Neural crest cell (in vitro differentiated cells): Measurements from ENCODE around the gene ZNF77. TPM values are rescaled to one million over a fixed set of nuclear protein-coding genes. Genes with fewer than 3 reads are reported as not detected.
"Not testable (repeated sequence)": the region's sequence is repeated elsewhere in the genome, so short reads cannot be mapped to it uniquely, and the experiment has no call there.

Experiments used
- DNase-seq: peaks from one replicate; pipeline ENCODE4 v3.0.0; 2021; ENCODE audit warnings: low read depth, mixed read lengths, low spot score
- H3K27ac Mint-ChIP-seq: one replicate; pipeline ENCODE4 v1.8.0; 2021; ENCODE audit warnings: mild to moderate bottlenecking, mixed read lengths; ENCODE audit not compliant: unreplicated experiment
- H3K27me3 Mint-ChIP-seq: 2 replicates; pipeline ENCODE4 v1.8.0; 2021; ENCODE audit warnings: low read depth, mild to moderate bottlenecking, mixed read lengths
- H3K36me3 Mint-ChIP-seq: 2 replicates; pipeline ENCODE4 v1.8.0; 2021; ENCODE audit warnings: low read depth, mild to moderate bottlenecking, mixed read lengths
- H3K4me1 Mint-ChIP-seq: 2 replicates; pipeline ENCODE4 v1.8.0; 2021; ENCODE audit warnings: mixed read lengths
- H3K4me3 Mint-ChIP-seq: one replicate; pipeline ENCODE4 v1.8.0; 2021; ENCODE audit warnings: mild to moderate bottlenecking, mixed read lengths
- H3K9me3 Mint-ChIP-seq: 2 replicates; pipeline ENCODE4 v1.8.0; 2021; ENCODE audit warnings: mixed read lengths
- CTCF ChIP-seq: fragments of 200-600 bp; sonication (generic); conservative IDR thresholded peaks from 2 replicates; pipeline ENCODE4 v1.5.0; 2021; ENCODE audit warnings: antibody characterized with exemption, mild to moderate bottlenecking
- total RNA-seq: library from RNA; stranded (reverse); gene quantifications from 2 replicates; pipeline ENCODE4 v1.2.1, GENCODE V29; 2021

Gene ZNF77
- total RNA-seq, 1 donor from 2014 or later = 7.8 TPM

- TF ChIP-seq CTCF = no peak
- Mint-ChIP-seq H3K27ac (peak overlapping the region; percentile 88), H3K9me3 (no peaks in the 10 kb centered on the region), H3K4me1 (peaks cover 37% of the 10 kb centered on the region), H3K27me3 (peaks cover 3% of the 10 kb centered on the region), H3K4me3 (peak overlapping the region; percentile 94), H3K36me3 (no peaks in the 10 kb centered on the region)
- no peak for DNase-seq
Observed at GRCh38 chr19:2945575-2946184, 909 bp upstream of the ZNF77 start.

GRCh38 chr19:2944403-2944774, 382 bp downstream of the ZNF77 start:
- DNase-seq = no peak
- TF ChIP-seq CTCF = no peak
- peak overlapping the region; percentile 94 for H3K4me3 Mint-ChIP-seq
- no peaks in the 10 kb centered on the region for H3K9me3 Mint-ChIP-seq
- H3K36me3 Mint-ChIP-seq = peaks cover under 1% of the 10 kb centered on the region
- H3K4me1 Mint-ChIP-seq = peaks cover 26% of the 10 kb centered on the region
- no peak overlapping the region for H3K27ac Mint-ChIP-seq
- peaks cover 3% of the 10 kb centered on the region for H3K27me3 Mint-ChIP-seq

GRCh38 chr19:2942928-2943640, 1.7 kb downstream of the ZNF77 start:
- no peak for TF ChIP-seq CTCF
- peaks cover 3% of the 10 kb centered on the region for H3K27me3 Mint-ChIP-seq
- H3K9me3 Mint-ChIP-seq = no peaks in the 10 kb centered on the region
- peaks cover 7% of the 10 kb centered on the region for H3K36me3 Mint-ChIP-seq
- H3K27ac Mint-ChIP-seq = no peak overlapping the region
- DNase-seq = no peak
- H3K4me3 Mint-ChIP-seq = peak overlapping the region; percentile 80
- peaks cover 20% of the 10 kb centered on the region for H3K4me1 Mint-ChIP-seq

- not testable (repeated sequence) for H3K4me3 Mint-ChIP-seq, H3K4me1 Mint-ChIP-seq, H3K27me3 Mint-ChIP-seq, H3K27ac Mint-ChIP-seq, DNase-seq
- H3K36me3 Mint-ChIP-seq = peaks cover 61% of the 10 kb centered on the region
- H3K9me3 Mint-ChIP-seq = peaks cover 17% of the 10 kb centered on the region
Observed at GRCh38 chr19:2935863-2936262, 8.9 kb downstream of the ZNF77 start.

- H3K4me1 Mint-ChIP-seq = no peaks in the 10 kb centered on the region
- H3K36me3 Mint-ChIP-seq = peaks cover 62% of the 10 kb centered on the region
- no peaks in the 10 kb centered on the region for H3K27me3 Mint-ChIP-seq
Observed at GRCh38 chr19:2933490-2933910, 11.3 kb downstream of the ZNF77 start.

More at GRCh38 chr19:2933490-2933910, 11.3 kb downstream of the ZNF77 start:
- no peak overlapping the region for H3K27ac Mint-ChIP-seq
- no peak for DNase-seq
- peaks cover 22% of the 10 kb centered on the region for H3K9me3 Mint-ChIP-seq
- TF ChIP-seq CTCF = no peak
- H3K4me3 Mint-ChIP-seq = no peak overlapping the region
